Liver (tissue), 9 donors: ENCODE measurements around the gene ARMH3. TPM values are rescaled to one million over a fixed set of nuclear protein-coding genes. Genes with fewer than 3 reads are reported as not detected.

Experiments
- DNase-seq: peaks from one replicate; pipeline ENCODE4 v3.0.0-alpha.2; 2017; ENCODE audit warnings: low spot score
- H3K27ac ChIP-seq, 2 donors: one replicate each; pipeline ENCODE4 v1.7.0; 2013; ENCODE audit warnings: inconsistent platforms in 2 of 2, low read length in 2 of 2, control low read depth in 1 of 2, low read depth in 1 of 2, mild to moderate bottlenecking in 1 of 2
- H3K27me3 ChIP-seq, 4 donors: one replicate each; pipeline versions ENCODE4 v1.6.1 to v1.7.0; 2013; ENCODE audit warnings: low read length in 3 of 4, inconsistent platforms in 1 of 4, mild to moderate bottlenecking in 1 of 4, moderate library complexity in 1 of 4; ENCODE audit not compliant: control insufficient read depth in 4 of 4, insufficient read depth in 4 of 4
- H3K36me3 ChIP-seq, 4 donors: one replicate each; pipeline versions ENCODE4 v1.6.1 to v1.7.0; 2013; ENCODE audit warnings: low read length in 3 of 4, mild to moderate bottlenecking in 3 of 4, low read depth in 1 of 4, moderate library complexity in 1 of 4; ENCODE audit not compliant: control insufficient read depth in 4 of 4, insufficient read depth in 3 of 4
- H3K4me1 ChIP-seq, 4 donors: one replicate each; pipeline versions ENCODE4 v1.6.1 to v1.7.0; 2013; ENCODE audit warnings: low read length in 3 of 4, mild to moderate bottlenecking in 3 of 4, moderate library complexity in 1 of 4; ENCODE audit not compliant: control insufficient read depth in 4 of 4, insufficient read depth in 4 of 4
- H3K4me3 ChIP-seq, 3 donors: one replicate each; pipeline versions ENCODE4 v1.6.1 to v1.7.0; 2013; ENCODE audit warnings: low read length in 3 of 3, control low read depth in 1 of 3, low read depth in 1 of 3, mild to moderate bottlenecking in 1 of 3
- H3K9ac ChIP-seq, 2 donors: one replicate each; pipeline ENCODE4 v1.7.0; 2013; ENCODE audit warnings: low read length in 2 of 2, mild to moderate bottlenecking in 2 of 2, moderate library complexity in 2 of 2, control low read depth in 1 of 2, low read depth in 1 of 2
- H3K9me3 ChIP-seq, 4 donors: one replicate each; pipeline versions ENCODE4 v1.6.1 to v1.7.0; 2013; ENCODE audit warnings: low read length in 3 of 4; ENCODE audit not compliant: control insufficient read depth in 4 of 4
- ATF3 ChIP-seq: IDR thresholded peaks from 2 replicates; pipeline ENCODE4 v1.6.1; 2016; ENCODE audit warnings: antibody characterized with exemption
- CTCF ChIP-seq: fragments of 150-350 bp; IDR thresholded peaks from 2 replicates; pipeline ENCODE4 v1.5.1; 2017; ENCODE audit warnings: improper control_type of control experiment, low read depth, low read length; ENCODE audit not compliant: missing input control
- EGR1 ChIP-seq, 2 donors: IDR thresholded peaks; 2 replicates each; pipeline ENCODE4 v1.6.1; 2016 to 2018; ENCODE audit warnings: antibody characterized with exemption in 2 of 2, low read depth in 2 of 2
- FOXA1 ChIP-seq: IDR thresholded peaks from 2 replicates; pipeline ENCODE4 v1.6.1; 2016; ENCODE audit warnings: antibody characterized with exemption
- FOXA2 ChIP-seq: IDR thresholded peaks from 2 replicates; pipeline ENCODE4 v1.6.1; 2016; ENCODE audit warnings: antibody characterized with exemption
- HNF4A ChIP-seq, 2 donors: conservative IDR thresholded peaks; 2 replicates each; pipeline ENCODE4 v1.6.1; 2016; ENCODE audit warnings: antibody characterized with exemption in 2 of 2, mild to moderate bottlenecking in 2 of 2
- HNF4G ChIP-seq: IDR thresholded peaks from 2 replicates; pipeline ENCODE4 v1.6.1; 2016; ENCODE audit warnings: antibody characterized with exemption
- JUND ChIP-seq, 2 donors: IDR thresholded peaks; 2 replicates each; pipeline ENCODE4 v1.6.1; 2016; ENCODE audit warnings: antibody characterized with exemption in 2 of 2
- NR2F2 ChIP-seq: IDR thresholded peaks from 2 replicates; pipeline ENCODE4 v1.6.1; 2016; ENCODE audit warnings: antibody characterized with exemption
- RAD21 ChIP-seq, 2 donors: IDR thresholded peaks; 2 replicates each; pipeline ENCODE4 v1.6.1; 2016; ENCODE audit warnings: antibody characterized with exemption in 2 of 2, mild to moderate bottlenecking in 2 of 2
- REST ChIP-seq: IDR thresholded peaks from 2 replicates; pipeline ENCODE4 v1.6.1; 2016; ENCODE audit warnings: antibody characterized with exemption, mild to moderate bottlenecking
- RXRA ChIP-seq, 2 donors: IDR thresholded peaks; 2 replicates each; pipeline ENCODE4 v1.6.1; 2017 to 2018; ENCODE audit warnings: antibody characterized with exemption in 2 of 2, mild to moderate bottlenecking in 1 of 2
- SP1 ChIP-seq: IDR thresholded peaks from 2 replicates; pipeline ENCODE4 v1.6.1; 2018; ENCODE audit warnings: antibody characterized with exemption, mild to moderate bottlenecking
- TAF1 ChIP-seq: conservative IDR thresholded peaks from 2 replicates; pipeline ENCODE4 v1.6.1; 2016; ENCODE audit warnings: antibody characterized with exemption, mild to moderate bottlenecking
- YY1 ChIP-seq: IDR thresholded peaks from 2 replicates; pipeline ENCODE4 v1.6.1; 2016; ENCODE audit warnings: antibody characterized with exemption, mild to moderate bottlenecking
- ZBTB33 ChIP-seq: IDR thresholded peaks from 2 replicates; pipeline ENCODE4 v1.6.1; 2016; ENCODE audit warnings: antibody characterized with exemption
- WGBS: extraction: QIAGEN DNeasy Blood & Tissue Kit; methylation state at CpG from one replicate; pipeline ENCODE4 v1.1.7; 2013; 5-methylcytosine and 5-hydroxymethylcytosine counted together
- polyA plus RNA-seq, 2 donors: library from polyadenylated mRNA; stranded (reverse) in 1 of 2; unstranded in 1 of 2; fragments of 200-250 nt in 1 of 2; fragments of >200 nt in 1 of 2; fragmentation: Nextera tagmentation in 1 of 2; extraction: Ambion mirVana in 1 of 2; gene quantifications; one replicate each; pipeline versions ENCODE4 v1.2.1 to v1.2.3, GENCODE V29; 2013 to 2015
- total RNA-seq, 2 donors: library from RNA; depleted of rRNA; stranded (reverse); fragments of >200 nt; gene quantifications; one replicate each; pipeline ENCODE4 v1.2.3, GENCODE V29; 2014
- TF ChIP-seq, protein P1 (sequence below): IDR thresholded peaks from 2 replicates; pipeline ENCODE4 v1.6.1; 2016; ENCODE audit warnings: antibody characterized with exemption
- donor health status: healthy.
- donor health status: healthy.
- donor health status: healthy.
- donor health status: healthy.
- donor health status: healthy.

The ARMH3 gene
- total and polyA plus RNA-seq, 4 donors = 5.3 to 14.9 (median 9.2) TPM

DNA sequence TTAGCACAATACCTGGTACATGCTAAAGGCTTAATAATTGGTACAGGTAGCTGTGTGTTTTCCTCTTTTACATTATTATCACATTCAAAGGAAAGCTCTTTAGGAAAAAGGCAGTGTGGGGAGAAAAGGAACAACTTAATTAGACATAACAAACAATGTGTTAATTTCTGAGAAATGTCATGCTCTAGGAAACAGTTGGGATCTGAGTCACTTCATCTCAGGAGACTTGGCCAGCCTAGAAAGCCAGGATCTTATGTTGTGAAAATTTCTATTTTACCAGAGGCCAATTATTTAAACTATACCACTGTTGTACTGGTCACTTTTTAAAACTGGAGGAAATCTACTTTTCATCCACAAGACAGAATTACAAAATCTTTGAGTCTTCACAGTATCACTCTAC, 39.6 kb downstream of the ARMH3 start:
- H3K9ac ChIP-seq = no peak overlapping the region
- H3K36me3 ChIP-seq = peaks cover 2 to 34% (median 23%) of the 10 kb centered on the region in 4 donors
- H3K4me1 ChIP-seq = no peaks in the 10 kb centered on the region
- DNase-seq = no peak
- no peaks in the 10 kb centered on the region for H3K9me3 ChIP-seq
- no peaks in the 10 kb centered on the region for H3K27me3 ChIP-seq
- H3K4me3 ChIP-seq = no peak overlapping the region
- H3K27ac ChIP-seq = no peak overlapping the region
- TF ChIP-seq TAF1 = no peak
- no peak for TF ChIP-seq RAD21 (IDR thresholded peaks at IDR 0.05)
- no peak for TF ChIP-seq SP1
- TF ChIP-seq, protein P1, sequence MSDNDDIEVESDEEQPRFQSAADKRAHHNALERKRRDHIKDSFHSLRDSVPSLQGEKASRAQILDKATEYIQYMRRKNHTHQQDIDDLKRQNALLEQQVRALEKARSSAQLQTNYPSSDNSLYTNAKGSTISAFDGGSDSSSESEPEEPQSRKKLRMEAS = no peak
- TF ChIP-seq NR2F2 = no peak
- TF ChIP-seq EGR1 (IDR thresholded peaks at IDR 0.05; ENCODE audit: low read depth in 2 of 2) = no peak
- no peak for TF ChIP-seq ATF3
- no peak for TF ChIP-seq REST
- no peak for TF ChIP-seq FOXA1
- no peak for TF ChIP-seq RXRA (IDR thresholded peaks at IDR 0.05)
- TF ChIP-seq FOXA2 = no peak
- no peak for TF ChIP-seq CTCF
- no peak for TF ChIP-seq YY1
- TF ChIP-seq ZBTB33 = no peak

DNA sequence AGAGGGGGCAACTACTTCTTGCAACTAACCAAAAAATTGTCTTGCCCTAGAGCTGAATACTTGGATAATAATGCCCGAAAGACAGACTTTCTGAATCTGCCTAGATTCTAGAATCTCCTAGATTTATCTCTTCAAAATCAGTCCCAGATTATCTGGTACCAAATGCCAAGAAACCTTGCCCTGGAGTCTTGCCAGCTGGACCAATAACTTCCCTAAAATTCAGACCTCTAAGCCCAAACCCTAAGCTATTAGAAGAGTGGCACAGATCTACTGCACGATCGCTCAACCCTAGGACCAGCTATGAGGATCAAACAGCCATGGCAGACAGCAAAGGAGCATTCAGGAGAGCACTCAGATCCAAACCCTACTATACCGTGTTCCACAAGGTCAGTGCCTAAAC, 45.0 kb downstream of the ARMH3 start:
- no peaks in the 10 kb centered on the region for H3K9me3 ChIP-seq
- H3K4me3 ChIP-seq = no peak overlapping the region
- peaks cover 0 to 27% (median 22%) of the 10 kb centered on the region in 4 donors for H3K36me3 ChIP-seq
- WGBS = 88% methylated on average over 4 of the region's 4 CpGs
- H3K9ac ChIP-seq = no peak overlapping the region
- H3K27ac ChIP-seq = no peak overlapping the region
- no peak for DNase-seq
- H3K4me1 ChIP-seq = no peaks in the 10 kb centered on the region
- no peaks in the 10 kb centered on the region for H3K27me3 ChIP-seq
- TF ChIP-seq HNF4G (no peak), JUND (IDR thresholded peaks at IDR 0.05) (no peak), FOXA1 (no peak), SP1 (no peak), ZBTB33 (no peak), FOXA2 (no peak), YY1 (no peak), RAD21 (IDR thresholded peaks at IDR 0.05) (no peak), ATF3 (no peak), NR2F2 (no peak), HNF4A (conservative IDR thresholded peaks at IDR 0.05) (no peak), EGR1 (IDR thresholded peaks at IDR 0.05; ENCODE audit: low read depth in 2 of 2) (no peak), REST (no peak), RXRA (IDR thresholded peaks at IDR 0.05) (no peak)
- TF ChIP-seq, protein P1 = no peak
